ENCODE measurements around the gene NAALADL2.

DNA sequence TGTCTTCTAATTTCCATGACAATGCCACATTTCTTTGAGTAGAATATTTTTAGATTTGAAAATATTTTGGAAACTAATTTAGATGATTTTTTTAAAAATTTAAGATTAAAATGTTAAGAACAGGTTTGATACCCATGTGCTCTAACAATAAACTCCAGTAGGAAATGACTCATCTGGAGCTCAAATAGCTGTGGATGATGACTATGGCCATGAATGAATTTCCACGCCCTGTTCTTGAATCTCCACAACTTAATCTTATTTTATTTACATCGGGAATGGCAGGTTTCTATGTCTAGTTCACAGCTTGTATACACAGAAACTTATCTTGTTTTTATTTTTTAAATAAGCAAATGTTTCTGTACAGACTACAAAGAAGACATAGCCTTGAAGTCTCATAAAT is 726.8 kb downstream of the NAALADL2 start:
- TF ChIP-seq, protein P1, sequence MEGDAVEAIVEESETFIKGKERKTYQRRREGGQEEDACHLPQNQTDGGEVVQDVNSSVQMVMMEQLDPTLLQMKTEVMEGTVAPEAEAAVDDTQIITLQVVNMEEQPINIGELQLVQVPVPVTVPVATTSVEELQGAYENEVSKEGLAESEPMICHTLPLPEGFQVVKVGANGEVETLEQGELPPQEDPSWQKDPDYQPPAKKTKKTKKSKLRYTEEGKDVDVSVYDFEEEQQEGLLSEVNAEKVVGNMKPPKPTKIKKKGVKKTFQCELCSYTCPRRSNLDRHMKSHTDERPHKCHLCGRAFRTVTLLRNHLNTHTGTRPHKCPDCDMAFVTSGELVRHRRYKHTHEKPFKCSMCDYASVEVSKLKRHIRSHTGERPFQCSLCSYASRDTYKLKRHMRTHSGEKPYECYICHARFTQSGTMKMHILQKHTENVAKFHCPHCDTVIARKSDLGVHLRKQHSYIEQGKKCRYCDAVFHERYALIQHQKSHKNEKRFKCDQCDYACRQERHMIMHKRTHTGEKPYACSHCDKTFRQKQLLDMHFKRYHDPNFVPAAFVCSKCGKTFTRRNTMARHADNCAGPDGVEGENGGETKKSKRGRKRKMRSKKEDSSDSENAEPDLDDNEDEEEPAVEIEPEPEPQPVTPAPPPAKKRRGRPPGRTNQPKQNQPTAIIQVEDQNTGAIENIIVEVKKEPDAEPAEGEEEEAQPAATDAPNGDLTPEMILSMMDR (IDR thresholded peaks at IDR 0.05), result no peak
- TF ChIP-seq POLR2A (IDR thresholded peaks at IDR 0.05), result no peak

Measured in uterus (tissue), 2 donors.